Sigmoid colon (tissue), 4 donors: Measurements from ENCODE around the gene F2RL1.
"Not testable (repeated sequence)": the region's sequence is repeated elsewhere in the genome, so short reads cannot be mapped to it uniquely, and the experiment has no call there.

Source experiments
- EP300 ChIP-seq, 4 donors: sonication (generic); formaldehyde crosslinking; IDR thresholded peaks; one replicate each; pipeline ENCODE4 v1.6.1; 2017; ENCODE audit warnings: antibody characterized with exemption in 4 of 4
- POLR2A ChIP-seq, 2 donors: fragments of 450-650 bp; IDR thresholded peaks; one replicate each; pipeline ENCODE4 v1.6.1; 2016; ENCODE audit warnings: antibody characterized with exemption in 2 of 2, mild to moderate bottlenecking in 2 of 2, moderate library complexity in 2 of 2

- TF ChIP-seq EP300, POLR2A (IDR thresholded peaks at IDR 0.05): not testable (repeated sequence)
These were observed 7.6 kb downstream of the F2RL1 start for GRCh38 chr5:76826416-76826815.
